ENCODE data around the gene HABP2. TPM values are rescaled to one million over a fixed set of nuclear protein-coding genes. Genes with fewer than 3 reads are reported as not detected.

The HABP2 gene
- polyA plus RNA-seq, 1 of the 3 experiments (the other 2 are of a cell fraction) = not detected

DNA sequence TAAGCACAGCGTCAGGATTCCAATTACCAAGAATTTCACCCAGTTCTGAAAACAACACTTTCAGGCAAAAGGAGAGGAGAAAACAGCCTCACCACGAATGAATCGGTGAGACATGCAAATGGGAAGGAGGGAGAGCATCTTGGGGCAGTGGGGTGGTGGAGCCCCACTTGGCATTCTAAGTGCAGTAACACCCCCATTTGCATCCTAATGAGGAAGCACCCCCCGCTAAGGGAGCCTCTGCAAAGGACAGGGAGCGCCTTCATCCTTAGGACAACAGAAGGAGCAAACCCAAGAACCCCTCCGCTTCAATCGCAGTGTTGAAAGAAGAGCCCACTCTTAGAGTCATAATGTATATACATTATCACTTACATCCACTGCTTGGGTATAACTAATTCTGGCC, 64.2 kb downstream of the HABP2 start (continued):
- TF ChIP-seq TEAD4 (IDR thresholded peaks at IDR 0.05; ENCODE audit: borderline replicate concordance, insufficient read depth) (no peak), TAF1 (IDR thresholded peaks at IDR 0.05; ENCODE audit: borderline replicate concordance, low read depth, low read length) (no peak), POLR2AphosphoS5 (IDR thresholded peaks at IDR 0.05; ENCODE audit: low read depth, low read length) (no peak), EP300 (IDR thresholded peaks at IDR 0.05; ENCODE audit: borderline replicate concordance in 1 of 2, low read depth in 1 of 2, low read length in 1 of 2) (no peak), FOXM1 (IDR thresholded peaks at IDR 0.05; ENCODE audit: low read depth) (no peak), TCF12 (IDR thresholded peaks at IDR 0.05) (no peak), MXI1 (IDR thresholded peaks at IDR 0.05; ENCODE audit: low read depth, low read length) (no peak), RAD21 (IDR thresholded peaks at IDR 0.05; ENCODE audit: low read length) (no peak)
- TF ChIP-seq, protein P1, sequence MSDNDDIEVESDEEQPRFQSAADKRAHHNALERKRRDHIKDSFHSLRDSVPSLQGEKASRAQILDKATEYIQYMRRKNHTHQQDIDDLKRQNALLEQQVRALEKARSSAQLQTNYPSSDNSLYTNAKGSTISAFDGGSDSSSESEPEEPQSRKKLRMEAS (IDR thresholded peaks at IDR 0.05; ENCODE audit: low read depth) = no peak

DNA sequence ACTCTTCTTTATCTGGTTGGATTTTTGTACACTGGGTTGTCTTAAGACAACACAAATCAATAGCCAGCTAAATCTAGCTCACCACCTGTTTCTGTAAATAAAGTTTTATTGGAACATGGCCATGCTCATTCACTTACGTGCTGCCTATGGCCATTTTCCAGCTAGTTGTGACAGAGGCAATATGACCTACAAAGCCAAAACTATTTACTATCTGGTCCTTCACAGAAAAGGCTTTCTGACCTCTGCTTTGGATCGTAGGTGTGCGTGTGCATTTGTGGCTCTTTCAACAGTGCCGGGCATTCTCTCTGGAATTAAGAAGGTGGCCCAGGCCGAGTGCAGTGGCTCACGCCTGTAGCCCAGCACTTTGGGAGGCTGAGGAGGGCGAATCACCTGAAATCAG, 65.5 kb downstream of the HABP2 start:
- Histone ChIP-seq H3K27me3 (ENCODE audit: insufficient read depth) (peaks cover 12% of the 10 kb centered on the region; the same call in 1 of the 2 replicates), H3K9me3 (no peaks in the 10 kb centered on the region), H3K9ac (no peak overlapping the region), H3K79me2 (ENCODE audit: insufficient read depth) (no peaks in the 10 kb centered on the region), H3K4me1 (ENCODE audit: control insufficient read depth in 1 of 2, insufficient read depth in 2 of 2, low read depth in 1 of 2, low read length in 1 of 2) (no peaks in the 10 kb centered on the region; a peak in 1 of 4 replicates), H3K27ac (ENCODE audit: low read depth in 2 of 2, low read length in 1 of 2) (no peak overlapping the region), H3K4me3 (ENCODE audit: low read depth in 2 of 2, low read length in 1 of 2) (no peak overlapping the region), H3K36me3 (replicated peaks in 1 of 2; ENCODE audit: control insufficient read depth in 1 of 2, insufficient read depth in 2 of 2, low read length in 1 of 2) (no peaks in the 10 kb centered on the region), H3F3A (replicated peaks; ENCODE audit: insufficient read depth) (no peaks in the 10 kb centered on the region), H4K20me1 (ENCODE audit: insufficient read depth) (no peaks in the 10 kb centered on the region), H3K9me2 (no peaks in the 10 kb centered on the region), H3K4me2 (no peak overlapping the region), H2AFZ (ENCODE audit: low read depth) (no peak overlapping the region)
- 34% methylated on average over 5 of the region's 7 CpGs for WGBS (ENCODE audit: low lambda C conversion rate)
- TF ChIP-seq MEF2A (IDR thresholded peaks at IDR 0.05; ENCODE audit: borderline replicate concordance, low read depth) (no peak), GATA2 (CRISPR knock-in tag; IDR thresholded peaks at IDR 0.05) (no peak), YY1 (IDR thresholded peaks at IDR 0.05; ENCODE audit: low read depth) (no peak), TEAD4 (IDR thresholded peaks at IDR 0.05; ENCODE audit: borderline replicate concordance, insufficient read depth) (no peak), FOXM1 (IDR thresholded peaks at IDR 0.05; ENCODE audit: low read depth) (no peak), RCOR1 (IDR thresholded peaks at IDR 0.05; ENCODE audit: low read length) (no peak), ELF1 (IDR thresholded peaks at IDR 0.05) (no peak), FOXJ3 (CRISPR knock-in tag; IDR thresholded peaks at IDR 0.05) (no peak), NFIC (IDR thresholded peaks at IDR 0.05; ENCODE audit: borderline replicate concordance) (no peak), RFX5 (IDR thresholded peaks at IDR 0.05; ENCODE audit: low read length) (no peak)
- TF ChIP-seq, protein P2, sequence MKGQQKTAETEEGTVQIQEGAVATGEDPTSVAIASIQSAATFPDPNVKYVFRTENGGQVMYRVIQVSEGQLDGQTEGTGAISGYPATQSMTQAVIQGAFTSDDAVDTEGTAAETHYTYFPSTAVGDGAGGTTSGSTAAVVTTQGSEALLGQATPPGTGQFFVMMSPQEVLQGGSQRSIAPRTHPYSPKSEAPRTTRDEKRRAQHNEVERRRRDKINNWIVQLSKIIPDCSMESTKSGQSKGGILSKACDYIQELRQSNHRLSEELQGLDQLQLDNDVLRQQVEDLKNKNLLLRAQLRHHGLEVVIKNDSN (IDR thresholded peaks at IDR 0.05; ENCODE audit: borderline replicate concordance, low read depth) = no peak
- TF ChIP-seq, protein P3, sequence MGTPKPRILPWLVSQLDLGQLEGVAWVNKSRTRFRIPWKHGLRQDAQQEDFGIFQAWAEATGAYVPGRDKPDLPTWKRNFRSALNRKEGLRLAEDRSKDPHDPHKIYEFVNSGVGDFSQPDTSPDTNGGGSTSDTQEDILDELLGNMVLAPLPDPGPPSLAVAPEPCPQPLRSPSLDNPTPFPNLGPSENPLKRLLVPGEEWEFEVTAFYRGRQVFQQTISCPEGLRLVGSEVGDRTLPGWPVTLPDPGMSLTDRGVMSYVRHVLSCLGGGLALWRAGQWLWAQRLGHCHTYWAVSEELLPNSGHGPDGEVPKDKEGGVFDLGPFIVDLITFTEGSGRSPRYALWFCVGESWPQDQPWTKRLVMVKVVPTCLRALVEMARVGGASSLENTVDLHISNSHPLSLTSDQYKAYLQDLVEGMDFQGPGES (IDR thresholded peaks at IDR 0.05; ENCODE audit: low read depth, low read length) = no peak
- TF ChIP-seq, protein P4, sequence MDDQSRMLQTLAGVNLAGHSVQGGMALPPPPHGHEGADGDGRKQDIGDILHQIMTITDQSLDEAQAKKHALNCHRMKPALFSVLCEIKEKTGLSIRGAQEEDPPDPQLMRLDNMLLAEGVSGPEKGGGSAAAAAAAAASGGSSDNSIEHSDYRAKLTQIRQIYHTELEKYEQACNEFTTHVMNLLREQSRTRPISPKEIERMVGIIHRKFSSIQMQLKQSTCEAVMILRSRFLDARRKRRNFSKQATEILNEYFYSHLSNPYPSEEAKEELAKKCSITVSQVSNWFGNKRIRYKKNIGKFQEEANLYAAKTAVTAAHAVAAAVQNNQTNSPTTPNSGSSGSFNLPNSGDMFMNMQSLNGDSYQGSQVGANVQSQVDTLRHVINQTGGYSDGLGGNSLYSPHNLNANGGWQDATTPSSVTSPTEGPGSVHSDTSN (IDR thresholded peaks at IDR 0.05) = no peak
- DNase-seq = no peak
- ChIA-PET POLR2A (no interaction called here), CTCF (interaction anchor here (1.4 kb wide), 1 partner anchor 17 kb away, joined by 3 read pairs; no protein-coding TSS in a partner anchor)

Measured in SK-N-SH (cell line).